Measurements from ENCODE around the gene TM9SF2. TPM values are rescaled to one million over a fixed set of nuclear protein-coding genes. Genes with fewer than 3 reads are reported as not detected.

TM9SF2 gene
- total and polyA plus RNA-seq, 9 of the 15 experiments (the other 6 are each of a cell fraction or from before 2014, with no cell fraction given), result 23.3 to 83.2 (median 55.1) TPM

DNA sequence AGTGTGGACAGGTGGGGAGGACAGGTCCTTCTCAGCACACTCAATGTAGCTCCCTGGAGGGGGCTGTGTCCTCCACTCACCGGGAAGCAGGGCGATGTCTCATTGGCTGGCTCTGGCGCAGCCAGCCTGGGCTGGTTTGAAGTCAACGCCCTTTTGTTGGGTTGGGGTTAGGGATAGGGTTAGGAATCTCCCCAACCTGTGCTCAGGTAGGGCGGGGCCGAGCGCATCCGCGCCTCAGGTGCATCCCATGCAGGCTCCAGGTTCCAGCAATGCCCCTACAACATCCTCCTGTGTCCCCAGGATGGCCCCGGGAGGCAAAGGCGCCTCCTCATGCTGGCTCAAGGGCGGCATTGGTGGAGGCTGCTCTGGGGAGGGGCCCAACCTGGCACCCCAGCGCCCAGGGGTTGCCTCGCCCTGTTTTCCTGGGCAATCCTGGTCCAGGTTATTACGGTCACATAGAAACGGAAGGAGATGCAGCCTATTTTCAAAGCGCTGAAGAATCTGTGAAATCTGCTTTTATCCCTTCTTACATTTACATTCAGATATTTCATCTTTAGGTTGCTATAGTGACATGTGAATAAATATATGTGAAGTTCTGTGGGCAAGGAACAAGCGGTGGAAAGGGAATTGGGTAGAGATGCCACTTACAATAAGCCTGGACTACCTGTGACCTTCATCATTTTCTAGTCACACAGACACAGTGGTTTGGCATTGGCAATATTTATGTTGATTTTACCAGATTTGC lies 74.3 kb downstream of the TM9SF2 start:
- BruUV-seq (replicated peaks), result no TSS peak
- no peak overlapping the region for H3K4me2 ChIP-seq (ENCODE audit: insufficient read depth, low read length)
- H3K27ac ChIP-seq (ENCODE audit: extremely low read depth, low read depth, low read length), result no peak overlapping the region
- H3K4me1 ChIP-seq (replicated peaks in 1 of 2; ENCODE audit: control insufficient read depth in 2 of 2, insufficient read depth in 2 of 2, low read length in 2 of 2), result no peaks in the 10 kb centered on the region
- H3K4me3 ChIP-seq, result no peak overlapping the region
- WGBS (ENCODE audit: insufficient coverage, low coverage, missing lambda C conversion rate), result 40% methylated on average over 18 of the region's 18 CpGs
- no peak overlapping the region for H3K9ac ChIP-seq (ENCODE audit: insufficient read depth in 1 of 2, low read depth in 2 of 2, low read length in 2 of 2)
- FAIRE-seq (no peak), DNase-seq (ENCODE audit: extremely low read depth in 1 of 4, low spot score in 3 of 4) (peak in 1 of 4 experiments; percentile 11), ATAC-seq (peak; percentile 35)
- H3K27me3 ChIP-seq (ENCODE audit: control insufficient read depth in 2 of 2, insufficient read depth in 2 of 2, low read length in 2 of 2), result no peaks in the 10 kb centered on the region
- TF ChIP-seq NRF1 (conservative IDR thresholded peaks at IDR 0.05 in 1 of 2, IDR thresholded peaks at IDR 0.05 in 1 of 2) (0 out of 4 replicates have a peak, but pooled peaks of 1 of the 2 experiments have one; percentile 15), GATAD2B (IDR thresholded peaks at IDR 0.05; ENCODE audit: borderline replicate concordance) (no peak), RFX1 (IDR thresholded peaks at IDR 0.05) (peak; percentile 17; the same call in 1 of the 2 replicates)
- TF ChIP-seq, protein P1, sequence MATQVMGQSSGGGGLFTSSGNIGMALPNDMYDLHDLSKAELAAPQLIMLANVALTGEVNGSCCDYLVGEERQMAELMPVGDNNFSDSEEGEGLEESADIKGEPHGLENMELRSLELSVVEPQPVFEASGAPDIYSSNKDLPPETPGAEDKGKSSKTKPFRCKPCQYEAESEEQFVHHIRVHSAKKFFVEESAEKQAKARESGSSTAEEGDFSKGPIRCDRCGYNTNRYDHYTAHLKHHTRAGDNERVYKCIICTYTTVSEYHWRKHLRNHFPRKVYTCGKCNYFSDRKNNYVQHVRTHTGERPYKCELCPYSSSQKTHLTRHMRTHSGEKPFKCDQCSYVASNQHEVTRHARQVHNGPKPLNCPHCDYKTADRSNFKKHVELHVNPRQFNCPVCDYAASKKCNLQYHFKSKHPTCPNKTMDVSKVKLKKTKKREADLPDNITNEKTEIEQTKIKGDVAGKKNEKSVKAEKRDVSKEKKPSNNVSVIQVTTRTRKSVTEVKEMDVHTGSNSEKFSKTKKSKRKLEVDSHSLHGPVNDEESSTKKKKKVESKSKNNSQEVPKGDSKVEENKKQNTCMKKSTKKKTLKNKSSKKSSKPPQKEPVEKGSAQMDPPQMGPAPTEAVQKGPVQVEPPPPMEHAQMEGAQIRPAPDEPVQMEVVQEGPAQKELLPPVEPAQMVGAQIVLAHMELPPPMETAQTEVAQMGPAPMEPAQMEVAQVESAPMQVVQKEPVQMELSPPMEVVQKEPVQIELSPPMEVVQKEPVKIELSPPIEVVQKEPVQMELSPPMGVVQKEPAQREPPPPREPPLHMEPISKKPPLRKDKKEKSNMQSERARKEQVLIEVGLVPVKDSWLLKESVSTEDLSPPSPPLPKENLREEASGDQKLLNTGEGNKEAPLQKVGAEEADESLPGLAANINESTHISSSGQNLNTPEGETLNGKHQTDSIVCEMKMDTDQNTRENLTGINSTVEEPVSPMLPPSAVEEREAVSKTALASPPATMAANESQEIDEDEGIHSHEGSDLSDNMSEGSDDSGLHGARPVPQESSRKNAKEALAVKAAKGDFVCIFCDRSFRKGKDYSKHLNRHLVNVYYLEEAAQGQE (IDR thresholded peaks at IDR 0.05; ENCODE audit: borderline replicate concordance), result 0 out of 2 replicates have a peak, but pooled peaks have one; percentile 11
- TF ChIP-seq, protein P1 (CRISPR knock-in tag; IDR thresholded peaks at IDR 0.05; ENCODE audit: low read depth), result no peak
- no peaks in the 10 kb centered on the region for H4K20me1 ChIP-seq (replicated peaks; ENCODE audit: control insufficient read depth, insufficient read depth, low read length)
- no peaks in the 10 kb centered on the region for H3K36me3 ChIP-seq (ENCODE audit: control insufficient read depth, insufficient read depth, low read length)
- POLR2A ChIA-PET, result no interaction called here
- CTCF ChIA-PET (ENCODE audit: low intra/inter-chr PET ratio), result no interaction called here
- in situ Hi-C loops (cut with MboI), result no loop called here
- intact Hi-C loops (cut with micrococcal nuclease), result no loop called here
- H3K9me3 ChIP-seq (replicated peaks; ENCODE audit: control insufficient read depth, insufficient read depth, low read depth, low read length), result no peaks in the 10 kb centered on the region
- H3K79me2 ChIP-seq (ENCODE audit: control insufficient read depth, insufficient read depth, low read length), result no peaks in the 10 kb centered on the region
- H2AFZ ChIP-seq (ENCODE audit: low read depth, low read length), result no peak overlapping the region
- no peaks in the 10 kb centered on the region for H3K9me1 ChIP-seq (ENCODE audit: control insufficient read depth, insufficient read depth, low read length)
